Amygdala (tissue), 56 donors: Measurements from ENCODE around the gene SYT7.
A peak's percentile ranks its signal among the peaks of the same experiment; 100 is the strongest.

ENCODE experiments used
- DNase-seq, 56 donors: peaks; one replicate each; lab custom pipeline; 2025; lab: John Stamatoyannopoulos, UW

Gene SYT7

GRCh38 chr11:61505106-61505505, 75.8 kb downstream of the SYT7 start:
- DNase-seq, result no peak

- no peak for DNase-seq
Observed at GRCh38 chr11:61503135-61503770, 77.6 kb downstream of the SYT7 start.

GRCh38 chr11:61502522-61502921, 78.4 kb downstream of the SYT7 start:
- DNase-seq, result no peak

- DNase-seq, result no peak
Observed at GRCh38 chr11:61499816-61500491, 80.9 kb downstream of the SYT7 start.

- DNase-seq, result no peak
Observed at GRCh38 chr11:61498767-61499341, 82.0 kb downstream of the SYT7 start.

GRCh38 chr11:61497876-61498275, 83.0 kb downstream of the SYT7 start:
- DNase-seq, result no peak

- no peak for DNase-seq
Observed at GRCh38 chr11:61497473-61497872, 83.4 kb downstream of the SYT7 start.

- DNase-seq, result no peak
Observed at GRCh38 chr11:61496602-61497400, 84.1 kb downstream of the SYT7 start.

- peak in 2 of 56 donors; percentile 21 to 35 for DNase-seq
Observed at GRCh38 chr11:61495801-61496601, 84.9 kb downstream of the SYT7 start.

GRCh38 chr11:61494381-61494961, 86.4 kb downstream of the SYT7 start:
- no peak for DNase-seq

GRCh38 chr11:61491736-61492395, 89.0 kb downstream of the SYT7 start:
- peak in 5 of 56 donors; percentile 12 to 51 (median 29) for DNase-seq

GRCh38 chr11:61489833-61490721, 90.8 kb downstream of the SYT7 start:
- no peak for DNase-seq

- DNase-seq, result peak in 2 of 56 donors; percentile 31 to 38
Observed at GRCh38 chr11:61488651-61489291, 92.1 kb downstream of the SYT7 start.

- no peak for DNase-seq
Observed at GRCh38 chr11:61487342-61488025, 93.4 kb downstream of the SYT7 start.

GRCh38 chr11:61486779-61487178, 94.1 kb downstream of the SYT7 start:
- no peak for DNase-seq

GRCh38 chr11:61486011-61486620, 94.8 kb downstream of the SYT7 start:
- no peak for DNase-seq

- DNase-seq, result no peak
Observed at GRCh38 chr11:61485080-61485479, 95.8 kb downstream of the SYT7 start.
